Esophagus squamous epithelium (tissue), 4 donors: ENCODE data around the gene LILRA2.

Experiments
- POLR2A ChIP-seq, 4 donors: fragments of 450-650 bp; IDR thresholded peaks; one replicate each; pipeline ENCODE4 v1.6.1; 2017; ENCODE audit warnings: antibody characterized with exemption in 4 of 4, mild to moderate bottlenecking in 4 of 4, moderate library complexity in 3 of 4
- TF ChIP-seq, protein P1 (sequence below), 6 experiments: fragments of 450-650 bp in 4 of 6; fragments of 200-600 bp in 2 of 6; sonication (generic) in 2 of 6; IDR thresholded peaks; one replicate each; pipeline ENCODE4 v1.5.1; 2016 to 2019; ENCODE audit warnings: antibody characterized with exemption in 6 of 6, mild to moderate bottlenecking in 4 of 6, moderate library complexity in 4 of 6

DNA sequence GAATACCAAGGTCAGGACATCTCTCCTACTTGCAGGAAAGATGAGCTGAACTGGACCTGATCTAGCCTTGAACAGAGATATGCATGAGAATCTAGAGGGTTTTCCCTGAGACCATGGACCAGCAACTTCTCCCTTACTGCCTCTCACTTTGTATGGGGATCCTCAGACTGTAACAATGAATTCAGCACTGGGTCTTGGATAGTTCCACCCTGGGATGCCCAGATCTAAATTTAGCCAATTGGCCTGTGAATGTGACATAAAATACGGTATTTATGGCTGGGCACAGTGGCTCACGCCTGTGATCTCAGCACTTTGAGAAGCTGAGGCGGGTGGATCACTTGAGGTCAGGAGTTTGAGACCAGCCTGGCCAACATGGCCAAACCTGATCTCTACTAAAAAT is 15.3 kb upstream of the LILRA2 start:
- TF ChIP-seq, protein P1, sequence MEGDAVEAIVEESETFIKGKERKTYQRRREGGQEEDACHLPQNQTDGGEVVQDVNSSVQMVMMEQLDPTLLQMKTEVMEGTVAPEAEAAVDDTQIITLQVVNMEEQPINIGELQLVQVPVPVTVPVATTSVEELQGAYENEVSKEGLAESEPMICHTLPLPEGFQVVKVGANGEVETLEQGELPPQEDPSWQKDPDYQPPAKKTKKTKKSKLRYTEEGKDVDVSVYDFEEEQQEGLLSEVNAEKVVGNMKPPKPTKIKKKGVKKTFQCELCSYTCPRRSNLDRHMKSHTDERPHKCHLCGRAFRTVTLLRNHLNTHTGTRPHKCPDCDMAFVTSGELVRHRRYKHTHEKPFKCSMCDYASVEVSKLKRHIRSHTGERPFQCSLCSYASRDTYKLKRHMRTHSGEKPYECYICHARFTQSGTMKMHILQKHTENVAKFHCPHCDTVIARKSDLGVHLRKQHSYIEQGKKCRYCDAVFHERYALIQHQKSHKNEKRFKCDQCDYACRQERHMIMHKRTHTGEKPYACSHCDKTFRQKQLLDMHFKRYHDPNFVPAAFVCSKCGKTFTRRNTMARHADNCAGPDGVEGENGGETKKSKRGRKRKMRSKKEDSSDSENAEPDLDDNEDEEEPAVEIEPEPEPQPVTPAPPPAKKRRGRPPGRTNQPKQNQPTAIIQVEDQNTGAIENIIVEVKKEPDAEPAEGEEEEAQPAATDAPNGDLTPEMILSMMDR (IDR thresholded peaks at IDR 0.05) = no peak
- TF ChIP-seq POLR2A (IDR thresholded peaks at IDR 0.05) = no peak
